Effector CD8-positive, alpha-beta T cell (primary cell): ENCODE measurements around the gene ESR2.
"Not testable (repeated sequence)": the region's sequence is repeated elsewhere in the genome, so short reads cannot be mapped to it uniquely, and the experiment has no call there.

ENCODE experiments used
- DNase-seq: peaks from one replicate; lab custom pipeline; 2025; lab: John Stamatoyannopoulos, UW

The ESR2 gene

DNA sequence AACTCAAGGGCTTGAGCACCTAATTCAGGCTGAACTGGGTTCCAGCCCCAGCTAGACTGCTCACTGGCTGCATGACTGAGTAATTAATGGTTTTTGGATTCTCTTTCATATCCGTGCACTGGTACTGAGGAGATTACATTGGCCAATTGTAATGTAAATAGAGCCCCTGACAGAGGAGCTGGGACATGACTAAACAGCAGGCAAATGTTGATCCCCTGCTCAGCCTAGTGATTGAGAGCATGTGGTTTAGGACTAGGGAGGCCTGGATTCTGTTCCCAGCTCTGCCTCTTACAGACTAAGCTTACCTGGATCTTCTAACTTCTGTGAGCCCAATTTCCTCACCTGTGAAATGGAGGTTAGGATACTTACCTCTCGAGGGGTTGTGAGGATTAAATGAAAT is 204.3 kb downstream of the ESR2 start:
- no peak for DNase-seq

DNA sequence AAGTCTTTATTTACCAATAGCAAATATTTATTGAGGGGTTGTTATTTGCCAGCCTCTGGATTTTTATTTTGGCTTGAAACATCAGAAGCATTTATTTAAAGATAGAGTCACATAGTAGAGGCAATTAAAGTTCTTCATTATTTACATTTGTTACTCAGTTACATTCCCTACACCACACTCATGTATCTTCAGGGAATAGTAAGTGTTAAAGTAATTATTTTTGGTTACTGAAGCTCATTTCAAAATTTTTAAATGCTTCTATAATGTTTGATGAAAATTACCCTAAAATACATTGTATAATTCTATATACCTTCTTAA is 205.6 kb downstream of the ESR2 start:
- no peak for DNase-seq

DNA sequence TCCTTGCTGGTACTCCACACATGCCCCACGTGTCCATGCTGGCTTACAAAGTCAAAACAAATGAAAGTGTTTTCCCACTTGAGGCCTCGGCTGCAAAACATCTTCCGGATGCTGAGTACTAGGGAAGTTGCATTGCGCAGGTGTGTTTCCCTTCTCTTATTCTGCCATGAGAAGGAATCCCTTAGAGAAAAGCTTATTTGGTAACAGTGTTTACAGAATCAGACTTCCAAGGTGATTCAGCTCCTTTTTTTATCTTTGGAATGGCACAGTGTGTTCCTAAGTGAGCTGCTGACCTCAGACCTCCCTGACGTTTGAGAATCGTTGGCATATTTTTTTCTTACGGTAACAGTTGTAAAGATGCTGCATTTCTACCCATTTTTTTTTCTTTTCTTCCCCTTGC is 211.3 kb downstream of the ESR2 start:
- DNase-seq = no peak

DNA sequence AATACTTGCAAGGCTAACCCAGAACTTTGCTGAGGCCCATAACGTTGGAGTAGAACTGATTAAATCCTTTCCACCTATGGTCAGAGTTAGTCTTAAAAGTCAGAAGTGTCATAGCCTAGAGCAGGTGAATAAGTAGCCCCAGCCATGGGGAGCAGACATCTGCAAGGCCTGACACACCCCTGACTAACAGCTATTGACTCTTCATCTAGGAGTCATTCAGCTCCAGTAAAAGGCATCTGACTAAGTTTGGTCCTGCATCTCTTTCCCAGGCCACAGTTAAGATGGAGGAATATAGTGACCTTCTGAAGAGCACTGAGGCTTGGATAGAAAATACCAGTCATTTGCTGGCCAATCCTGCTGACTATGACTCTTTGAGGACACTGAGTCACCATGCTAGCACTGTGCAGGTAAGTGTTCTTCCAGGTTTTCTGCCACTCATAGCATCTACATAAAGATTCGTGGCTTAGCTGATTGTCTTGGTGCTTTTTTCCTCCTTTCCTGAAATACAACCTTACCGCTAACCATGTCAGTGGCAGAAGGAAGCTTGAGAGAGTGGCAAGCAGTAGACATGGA is 212.9 kb downstream of the ESR2 start:
- no peak for DNase-seq

DNA sequence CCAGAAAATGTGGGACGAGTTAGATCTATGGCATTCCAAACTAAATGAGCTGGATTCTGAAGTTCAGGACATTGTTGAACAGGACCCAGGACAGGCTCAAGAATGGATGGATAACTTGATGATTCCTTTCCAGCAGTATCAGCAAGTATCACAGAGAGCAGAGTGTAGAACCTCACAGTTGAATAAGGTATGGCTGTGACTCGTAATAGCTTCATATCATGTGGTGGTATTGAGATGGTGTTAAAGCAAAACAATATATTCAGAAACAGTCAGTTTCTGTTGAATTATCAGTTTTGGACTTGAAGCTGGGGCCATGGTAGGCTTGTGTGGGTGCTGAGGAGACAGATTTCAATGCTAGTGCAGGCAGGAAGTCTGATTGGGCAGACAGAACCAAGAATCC is 213.7 kb downstream of the ESR2 start:
- no peak for DNase-seq

DNA sequence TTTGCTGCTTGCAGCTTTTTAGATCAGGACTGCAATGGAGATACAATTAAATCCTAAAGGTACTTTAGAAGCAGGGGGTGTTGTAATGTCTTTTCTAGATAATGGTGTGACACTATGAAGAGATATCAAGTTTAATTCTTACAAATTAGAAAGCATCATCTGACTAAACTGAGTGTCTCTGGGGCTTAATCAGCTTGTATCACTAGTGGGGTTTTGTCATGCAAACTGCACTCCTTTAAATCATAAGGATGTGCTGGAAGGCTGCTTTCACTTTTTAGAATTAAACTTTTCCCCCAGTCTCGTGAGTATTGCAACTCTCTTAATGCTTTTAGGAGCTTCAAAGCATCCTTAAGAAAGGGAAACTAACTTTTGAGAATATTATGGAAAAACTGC is 218.6 kb downstream of the ESR2 start:
- DNase-seq = no peak

DNA sequence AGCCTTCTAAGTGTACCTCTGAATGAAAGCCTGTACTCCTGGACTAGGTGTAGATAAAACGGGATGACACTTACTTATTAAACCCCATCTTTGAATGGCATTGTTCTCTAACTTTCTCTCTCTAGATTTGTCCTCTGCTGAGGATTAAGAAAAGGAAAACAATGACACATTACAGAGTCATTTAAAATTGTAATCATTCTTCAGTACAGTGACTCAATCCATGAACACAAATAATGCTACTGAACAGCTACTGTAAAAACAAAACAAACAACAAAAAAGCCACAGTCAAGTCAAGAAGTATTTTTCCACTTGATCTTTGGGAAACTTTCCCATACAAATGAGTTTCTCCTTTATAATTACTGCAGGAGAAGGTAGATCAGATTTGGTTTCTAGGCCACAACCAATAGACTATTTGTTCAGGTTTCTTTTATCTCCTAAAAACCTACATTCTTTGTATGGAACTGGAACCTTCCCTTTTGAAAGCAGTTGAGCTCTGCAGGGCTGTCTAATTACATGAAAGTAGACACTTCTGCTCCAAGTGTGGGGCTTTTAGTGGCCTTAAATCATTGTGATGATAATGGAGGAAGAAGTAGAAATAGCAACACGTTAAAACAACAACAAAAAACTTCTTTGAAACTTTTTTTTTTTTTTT is 219.1 kb downstream of the ESR2 start:
- no peak for DNase-seq

DNA sequence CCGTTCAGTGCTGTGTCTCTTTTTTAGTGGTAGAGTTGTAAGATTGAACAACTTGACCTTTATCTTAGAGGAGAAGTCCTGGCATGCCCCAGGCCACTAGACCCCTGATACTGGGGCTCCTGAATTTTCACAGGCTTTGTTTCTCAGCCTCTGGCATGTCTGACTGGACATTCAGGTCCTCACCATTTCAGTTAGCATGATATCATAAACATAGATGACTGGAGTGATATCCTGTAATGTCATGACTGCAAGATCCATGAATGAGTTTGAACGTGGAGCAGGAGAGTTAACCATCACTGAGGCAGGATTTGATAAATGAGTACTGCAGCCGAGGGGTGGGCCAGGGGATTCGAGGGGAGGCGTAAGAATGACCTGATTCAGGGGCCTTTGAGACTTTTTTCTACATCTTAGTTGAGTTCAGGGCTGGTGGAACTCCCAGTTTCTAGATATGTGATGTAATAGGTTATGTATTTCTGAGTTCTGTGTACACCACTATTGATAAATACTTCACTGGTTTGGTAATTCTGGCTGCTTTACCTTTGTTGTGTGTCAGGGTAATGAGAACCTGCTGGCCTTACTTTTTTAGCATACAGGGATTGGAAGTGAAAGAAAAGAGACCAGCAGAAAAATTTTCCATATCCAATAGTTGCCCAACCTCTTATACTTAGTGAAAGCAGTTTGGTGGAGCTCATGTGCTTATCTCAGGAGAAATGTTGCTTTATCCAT is 224.4 kb downstream of the ESR2 start:
- no peak for DNase-seq

DNA sequence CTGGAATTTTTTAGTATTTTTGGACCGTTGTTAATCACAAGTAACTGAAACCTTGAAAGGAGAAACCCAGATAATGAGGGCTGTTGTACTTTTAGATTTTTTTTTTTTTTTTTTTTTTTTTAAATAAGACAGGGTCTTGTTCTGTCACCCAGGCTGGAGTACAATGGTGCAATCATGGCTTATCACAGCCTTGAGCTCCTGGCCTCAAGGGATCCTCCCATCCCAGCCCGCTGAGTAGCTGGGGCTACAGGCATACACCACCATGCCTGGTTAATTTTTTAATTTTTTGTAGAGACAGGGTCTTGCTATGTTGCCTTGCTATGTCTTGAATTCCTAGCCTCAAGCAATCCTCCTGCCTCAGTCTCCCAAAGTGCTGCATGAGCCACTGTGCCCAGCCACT is 229.7 kb downstream of the ESR2 start:
- no peak for DNase-seq

DNA sequence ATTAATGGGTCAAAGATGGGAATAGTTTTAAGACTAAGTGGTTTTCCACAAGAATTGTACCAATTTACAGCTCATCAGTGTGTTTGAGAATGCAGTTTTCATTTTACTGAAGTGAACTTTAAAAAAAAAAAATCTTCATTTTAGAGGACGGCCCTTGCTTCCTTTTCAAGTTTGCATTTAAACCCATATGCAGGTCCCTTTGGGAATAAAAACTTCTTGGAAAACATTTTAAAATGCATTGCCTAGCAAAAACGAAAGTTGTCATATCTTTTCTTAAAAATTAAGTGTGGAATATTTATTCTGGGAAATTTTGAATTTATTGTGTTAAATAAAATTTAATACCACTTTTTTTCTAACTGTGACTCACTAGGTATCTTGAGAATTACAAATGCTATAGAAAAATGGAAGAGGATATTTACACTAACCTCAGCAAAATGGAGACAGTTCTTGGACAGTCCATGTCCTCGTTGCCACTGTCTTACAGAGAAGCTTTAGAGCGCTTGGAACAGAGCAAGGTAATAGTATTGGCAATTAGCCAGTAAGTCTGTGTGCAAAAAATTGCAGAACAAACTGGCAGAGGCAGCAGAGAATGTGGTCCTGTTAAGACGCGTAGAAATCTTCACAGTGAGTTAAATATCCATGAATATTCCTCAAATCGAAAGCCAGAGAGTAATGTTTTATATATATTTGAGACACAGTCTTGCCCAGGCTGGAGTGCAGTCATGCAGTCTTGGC is 231.6 kb downstream of the ESR2 start:
- DNase-seq = no peak

DNA sequence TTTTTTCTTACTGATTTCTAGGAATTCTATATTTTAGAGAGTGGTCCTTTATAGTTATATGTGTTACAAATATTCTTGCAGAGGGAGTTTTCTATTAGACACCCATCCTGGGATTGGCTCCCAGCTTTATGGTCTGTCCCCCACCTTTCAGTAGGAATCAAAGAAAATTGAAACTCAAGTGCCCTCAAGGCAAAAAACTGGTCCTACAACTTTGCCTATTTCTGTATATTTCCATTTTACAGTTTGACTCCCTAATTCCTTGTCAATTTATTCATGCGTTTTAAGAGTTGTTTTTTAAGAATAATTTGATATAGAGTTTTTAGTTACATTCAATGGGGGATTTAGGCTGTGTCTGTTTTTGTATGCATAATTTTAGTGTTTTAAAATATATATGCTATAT is 232.5 kb downstream of the ESR2 start:
- DNase-seq = no peak

DNA sequence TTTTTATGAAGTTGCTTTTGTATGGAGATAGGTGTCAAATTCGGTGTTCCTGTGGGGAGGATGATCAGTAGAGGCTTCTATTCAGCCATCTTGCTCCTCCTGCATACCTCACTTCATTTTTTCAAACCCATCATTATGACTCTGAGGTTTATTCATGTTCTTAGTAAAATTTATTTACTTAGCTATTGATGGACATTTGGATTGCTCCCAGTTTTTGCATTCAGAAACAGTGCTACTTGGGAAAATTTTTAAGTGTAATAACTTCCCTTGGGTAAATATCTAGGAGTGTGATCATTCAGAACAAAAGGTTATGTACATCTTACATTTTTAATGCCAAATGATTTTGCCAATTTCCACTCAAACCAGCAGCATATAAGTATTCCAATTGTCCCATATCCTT is 233.1 kb downstream of the ESR2 start:
- DNase-seq = no peak

DNA sequence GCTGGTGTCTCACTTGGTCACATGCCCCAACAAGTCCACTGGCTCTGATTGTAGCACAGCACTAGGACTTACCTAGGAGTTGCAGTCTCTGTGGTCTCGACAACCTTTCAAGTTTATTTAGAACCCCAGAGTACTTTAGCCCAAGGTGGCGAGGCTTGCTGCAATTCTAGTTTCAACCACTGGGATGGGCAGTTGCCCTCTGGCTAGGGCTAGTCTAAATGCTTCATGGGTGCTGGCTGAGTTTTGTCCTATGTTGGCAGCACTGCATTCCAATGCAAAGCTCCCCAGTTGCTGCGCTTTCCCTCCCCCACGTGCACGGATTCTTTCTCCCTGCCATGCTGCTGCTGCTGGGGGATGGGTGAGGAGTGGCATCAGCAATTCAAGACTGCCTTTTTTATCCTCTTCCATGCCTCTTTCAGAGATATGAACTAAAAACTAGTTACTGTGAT is 233.5 kb downstream of the ESR2 start:
- DNase-seq = no peak

DNA sequence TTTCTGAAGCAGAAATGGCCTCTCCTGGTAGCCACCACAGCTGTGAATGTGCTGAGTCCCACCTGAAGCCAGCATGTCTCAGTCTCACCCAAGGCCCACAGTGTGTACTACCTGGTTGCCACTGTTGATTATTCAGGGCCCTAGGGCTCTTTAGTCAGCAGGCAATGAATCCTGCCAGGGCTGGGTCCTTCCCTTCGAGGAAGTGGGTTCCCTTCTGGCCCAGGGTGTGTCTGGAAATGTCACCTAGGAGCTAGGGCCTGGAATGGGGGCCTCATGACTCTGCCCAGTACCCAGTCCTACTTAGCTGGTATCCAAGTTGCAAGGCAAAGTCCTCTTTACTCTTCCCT is 234.0 kb downstream of the ESR2 start:
- no peak for DNase-seq

DNA sequence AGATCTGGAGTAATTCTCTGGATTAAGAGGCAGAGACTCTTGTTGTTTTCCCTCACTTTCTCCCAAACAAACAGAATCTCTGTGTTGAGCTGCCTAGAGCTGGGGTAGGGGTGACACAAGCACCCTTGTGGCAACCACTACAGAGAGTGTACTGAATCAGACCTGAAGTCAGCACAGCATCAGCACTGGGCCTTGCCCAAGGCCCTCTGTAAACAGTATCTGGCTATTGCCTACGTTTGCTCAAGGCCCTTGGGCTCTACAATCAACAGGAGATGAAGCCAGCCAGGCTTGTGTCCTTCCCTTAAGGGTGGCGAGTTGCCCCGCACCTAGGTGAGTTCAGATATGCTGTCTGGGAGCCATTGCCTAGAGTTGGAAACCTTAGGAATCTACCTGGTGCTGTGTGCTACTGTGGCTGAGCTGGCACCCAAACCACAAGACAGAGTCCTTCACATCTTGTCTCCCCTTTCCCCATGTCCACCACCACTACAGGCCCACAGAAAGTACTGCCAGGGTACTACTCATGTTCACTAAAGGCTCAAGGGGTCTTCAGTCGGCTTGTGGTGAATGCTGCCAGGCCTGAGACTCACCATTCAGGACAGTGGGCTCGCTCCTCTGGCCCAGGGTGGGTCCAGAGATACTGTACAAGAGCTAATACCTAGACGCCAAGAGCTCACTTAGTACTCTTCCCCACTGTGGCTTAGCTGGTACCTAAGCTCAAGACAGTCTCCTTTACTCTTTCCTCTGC is 234.5 kb downstream of the ESR2 start:
- DNase-seq = no peak

DNA sequence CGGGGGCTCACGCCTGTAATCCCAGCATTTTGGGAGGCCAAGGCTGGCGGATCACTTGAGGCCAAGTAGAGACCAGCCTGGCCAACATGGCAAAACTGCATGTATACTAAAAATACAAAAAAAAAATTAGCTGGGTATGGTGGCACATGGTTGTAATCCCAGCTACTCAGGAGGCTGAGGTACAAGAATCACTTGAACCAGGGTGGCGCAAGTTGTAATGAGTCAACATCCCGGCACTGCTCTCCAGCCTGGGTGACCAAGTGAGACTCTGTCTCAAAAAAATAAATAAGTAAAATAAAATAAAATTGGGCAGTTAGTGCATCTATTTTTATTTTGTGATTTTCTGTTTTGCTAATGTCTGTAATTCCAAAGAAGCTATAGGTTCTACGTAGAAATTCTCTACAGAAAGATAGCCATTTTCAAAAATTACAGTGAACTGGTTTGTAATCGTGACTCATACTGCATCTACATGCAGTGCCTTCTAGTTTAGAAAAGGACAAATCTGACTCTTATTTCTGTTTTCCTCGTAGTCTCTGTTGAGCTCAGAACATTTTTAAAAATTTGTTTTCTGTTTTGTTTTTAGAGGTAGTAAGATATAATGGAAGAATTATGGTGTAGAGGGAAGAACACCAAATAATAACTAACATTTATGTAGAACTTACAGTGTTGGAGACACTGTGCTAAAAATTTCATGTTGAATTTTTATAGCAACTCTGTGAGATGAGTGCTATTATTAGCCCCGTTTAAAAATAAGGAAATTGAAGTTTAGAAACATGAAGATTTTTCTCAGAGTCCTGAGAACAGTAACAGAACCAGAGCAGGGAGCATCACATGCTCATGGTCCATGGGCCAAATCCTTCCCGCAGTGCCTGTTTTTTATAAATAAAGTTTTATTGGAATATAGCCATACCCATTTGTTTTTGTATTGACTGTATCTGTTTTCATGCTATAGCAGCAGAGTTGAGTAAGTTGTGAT is 240.2 kb downstream of the ESR2 start:
- no peak for DNase-seq

DNA sequence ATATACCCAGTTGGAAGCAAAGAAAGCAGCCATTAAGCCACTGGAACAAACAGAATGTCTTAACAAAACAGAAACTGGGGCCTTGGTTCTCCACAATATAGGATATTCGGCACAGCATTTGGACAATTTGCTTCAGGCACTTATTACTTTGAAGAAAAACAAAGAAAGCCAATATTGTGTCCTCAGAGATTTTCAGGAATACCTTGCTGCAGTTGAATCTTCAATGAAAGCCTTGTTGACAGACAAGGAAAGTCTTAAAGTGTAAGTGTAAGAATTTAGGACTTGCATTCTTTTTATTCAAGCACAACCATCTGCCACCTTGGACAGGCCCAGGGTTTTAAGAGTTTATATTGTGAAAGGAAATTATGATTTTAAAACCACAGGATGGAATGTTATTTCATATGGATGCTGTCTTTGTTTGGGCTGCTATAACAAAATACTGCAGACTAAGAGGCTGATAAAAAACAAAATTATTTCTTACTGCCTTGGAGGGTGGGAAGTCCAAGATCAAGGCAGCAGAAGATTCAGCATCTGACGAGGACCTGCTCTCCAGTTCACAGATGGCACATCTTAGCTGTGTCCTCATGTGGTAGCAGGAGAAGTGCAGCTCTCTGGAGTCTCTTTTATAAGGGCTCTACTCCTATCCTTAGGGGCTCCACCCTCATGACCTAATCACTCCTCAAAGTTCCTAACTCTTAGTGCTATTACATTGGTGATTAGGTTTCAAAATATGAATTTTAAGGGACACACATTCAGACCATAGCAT is 244.4 kb downstream of the ESR2 start:
- no peak for DNase-seq

DNA sequence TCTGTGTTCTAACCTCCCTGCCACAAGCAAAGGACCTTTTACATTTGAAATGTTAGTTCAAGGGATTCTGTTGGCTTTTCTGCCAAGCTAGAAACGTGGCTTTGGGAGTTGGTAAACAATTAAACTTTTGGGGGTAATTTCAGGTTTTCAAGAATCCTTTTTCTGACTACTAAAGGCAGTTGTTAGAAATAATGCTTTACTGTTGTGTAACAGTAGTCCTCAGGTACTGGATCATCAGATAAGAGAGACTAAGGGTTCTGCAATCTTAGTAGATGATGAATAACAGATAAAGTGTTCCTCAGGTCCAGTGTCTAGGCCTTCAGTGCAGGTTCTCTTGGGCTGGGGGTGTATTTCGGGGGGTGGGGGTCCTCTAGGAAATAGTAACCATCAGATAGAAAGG is 249.1 kb downstream of the ESR2 start:
- DNase-seq = no peak

DNA sequence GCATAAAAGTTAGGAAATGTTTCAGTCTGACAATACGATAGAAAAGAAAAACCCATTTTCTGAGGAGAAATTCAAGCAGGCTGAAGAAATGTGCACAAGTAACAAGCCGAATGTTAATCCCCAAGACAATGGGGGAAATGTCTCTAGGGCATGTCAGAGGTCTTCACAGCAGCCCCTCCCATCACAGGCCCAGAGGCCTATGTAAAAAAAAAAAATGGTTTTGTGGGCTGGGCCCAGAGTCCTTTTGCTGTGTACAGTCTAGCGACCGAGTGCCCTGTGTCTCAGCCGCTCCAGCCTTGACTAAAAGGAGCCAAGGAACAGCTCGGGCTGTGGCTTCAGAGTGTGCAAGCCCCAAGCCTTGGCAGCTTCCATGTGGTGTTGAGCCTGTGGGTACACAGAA is 250.9 kb downstream of the ESR2 start:
- DNase-seq = not testable (repeated sequence)

DNA sequence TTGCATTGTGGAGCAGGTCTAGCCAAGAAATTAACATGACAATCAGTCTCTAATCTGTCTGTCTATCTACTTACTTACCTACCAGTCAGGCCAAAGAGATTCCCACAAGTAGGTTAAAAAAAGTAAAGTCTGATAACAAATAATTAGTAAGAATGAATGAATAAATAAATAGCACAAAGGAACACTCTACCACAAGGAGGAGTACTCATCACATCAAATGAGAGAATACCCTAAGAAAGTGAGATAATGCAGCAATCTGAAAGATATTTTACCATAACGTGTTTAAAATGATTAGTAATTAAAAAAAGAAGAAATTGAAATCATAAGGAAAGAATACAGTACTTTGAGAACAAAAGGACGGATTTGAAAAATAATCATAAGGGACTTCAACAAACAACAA is 254.1 kb downstream of the ESR2 start:
- no peak for DNase-seq
